M059J (cell line): ENCODE data around the gene MAGOHB. TPM values are rescaled to one million over a fixed set of nuclear protein-coding genes. Genes with fewer than 3 reads are reported as not detected.
A peak's percentile ranks its signal among the peaks of the same experiment; 100 is the strongest.
"Not testable (repeated sequence)": the region's sequence is repeated elsewhere in the genome, so short reads cannot be mapped to it uniquely, and the experiment has no call there.

Source experiments
- DNase-seq: peaks from one replicate; pipeline ENCODE4 v3.0.0-alpha.2; 2012; ENCODE audit warnings: low read depth
- total RNA-seq: library from RNA; depleted of rRNA; stranded (reverse); fragments of >200 nt; shearing (Covaris generic); gene quantifications from 2 replicates; pipeline ENCODE4 v1.2.3, GENCODE V29; 2014

MAGOHB gene
- total RNA-seq, 1 experiment from 2014 or later = 90.2 TPM

DNA sequence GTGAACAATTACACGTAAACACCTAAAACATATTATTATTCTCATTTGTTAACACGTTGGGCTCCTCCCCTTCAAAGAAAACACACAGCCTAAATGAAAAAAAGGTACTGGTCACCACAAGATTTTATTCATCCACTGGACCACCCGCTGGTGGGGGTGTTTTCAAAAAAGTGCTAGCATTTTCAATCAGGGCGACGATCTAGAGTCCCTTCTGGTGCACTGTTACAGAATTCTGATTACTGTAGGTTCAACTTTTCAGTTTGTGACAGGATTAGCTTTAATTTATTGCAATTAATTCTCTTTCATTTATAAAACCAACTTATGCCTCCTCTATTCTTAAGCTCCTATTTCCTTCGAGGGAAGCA lies 443 bp downstream of the MAGOHB start:
- peak; percentile 23 for DNase-seq

- no peak for DNase-seq
Observed at GRCh38 chr12:10612110-10612509, 1.3 kb downstream of the MAGOHB start.

DNA sequence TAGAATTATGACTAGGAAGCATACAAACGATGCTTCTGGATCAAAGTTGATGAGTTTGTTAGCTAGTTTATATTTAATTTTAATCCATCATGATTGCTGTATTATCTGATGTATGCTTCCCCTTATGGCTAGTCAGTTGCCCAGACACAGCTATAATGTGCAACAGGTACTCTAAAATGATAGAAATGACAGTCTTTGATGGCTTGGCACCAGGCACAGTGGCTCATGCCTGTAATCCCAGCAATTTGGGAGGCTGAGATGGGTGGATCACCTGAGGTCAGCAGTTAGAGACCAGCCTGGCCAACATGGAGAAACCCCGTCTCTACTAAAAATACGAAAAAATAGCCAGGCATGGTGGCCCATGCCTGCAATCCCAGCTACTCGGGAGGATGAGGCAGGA lies 2.2 kb downstream of the MAGOHB start:
- DNase-seq = not testable (repeated sequence)

- no peak for DNase-seq
Observed at GRCh38 chr12:10610188-10610587, 3.2 kb downstream of the MAGOHB start.

GRCh38 chr12:10607885-10608458 lies 5.4 kb downstream of the MAGOHB start:
- DNase-seq = peak; percentile 20

DNA sequence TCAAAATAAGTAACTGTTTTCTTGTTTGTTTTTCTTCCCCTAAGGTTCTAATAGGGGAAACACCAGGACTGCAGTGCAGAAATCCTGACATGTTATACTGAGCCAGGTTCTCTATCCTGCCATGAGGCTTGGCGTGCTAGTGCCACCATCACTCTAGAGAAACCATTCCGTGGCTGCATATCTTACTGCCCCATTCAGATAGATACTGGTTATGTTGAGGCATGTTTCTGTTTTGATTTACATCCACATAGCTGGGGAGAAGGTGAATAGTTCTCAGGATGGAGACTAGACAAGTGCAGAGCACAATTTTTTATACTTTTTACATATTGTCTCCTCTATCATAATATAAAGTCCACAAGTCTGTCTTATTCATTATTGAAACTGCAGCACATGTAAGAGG lies 11.5 kb downstream of the MAGOHB start:
- no peak for DNase-seq

DNA sequence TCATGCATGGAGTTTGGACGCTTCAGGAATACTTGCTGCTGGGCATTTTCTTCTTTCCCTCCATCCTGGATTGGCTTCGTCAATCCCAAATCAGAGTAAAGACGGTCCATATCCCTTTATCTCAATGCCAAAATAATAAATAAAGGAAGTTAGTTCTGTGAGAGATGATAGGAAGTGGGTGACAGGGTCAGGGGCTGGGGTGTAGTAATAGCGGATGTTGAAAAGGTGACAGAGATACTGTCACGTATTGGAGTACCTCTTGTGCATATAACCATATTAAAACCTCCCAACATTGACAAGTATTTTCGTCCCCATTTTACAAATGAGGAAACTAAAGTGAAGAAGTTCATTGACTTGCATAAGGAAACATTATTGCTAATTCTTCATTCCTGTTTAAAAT lies 12.4 kb downstream of the MAGOHB start:
- no peak for DNase-seq

- DNase-seq = no peak
Observed at GRCh38 chr12:10595881-10596280, 17.5 kb downstream of the MAGOHB start.

DNA sequence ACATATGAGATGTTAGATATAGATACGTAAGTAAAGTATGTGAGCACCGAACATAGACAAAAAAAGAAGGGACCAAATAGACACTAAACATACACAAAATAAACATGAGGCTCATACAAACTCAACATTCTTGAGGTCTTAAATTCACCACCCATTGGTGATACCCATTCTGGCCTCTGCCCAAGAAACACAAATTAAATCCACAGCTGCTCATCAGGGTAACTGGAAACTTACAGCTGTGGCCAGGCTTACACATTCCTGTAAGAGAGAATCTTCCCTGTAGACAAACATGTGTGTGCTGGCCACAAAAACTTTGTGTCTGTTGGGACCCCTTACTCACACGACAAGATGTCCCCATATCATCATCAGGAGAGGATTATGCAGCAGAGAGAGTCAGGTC lies 22.4 kb downstream of the MAGOHB start:
- no peak for DNase-seq

DNA sequence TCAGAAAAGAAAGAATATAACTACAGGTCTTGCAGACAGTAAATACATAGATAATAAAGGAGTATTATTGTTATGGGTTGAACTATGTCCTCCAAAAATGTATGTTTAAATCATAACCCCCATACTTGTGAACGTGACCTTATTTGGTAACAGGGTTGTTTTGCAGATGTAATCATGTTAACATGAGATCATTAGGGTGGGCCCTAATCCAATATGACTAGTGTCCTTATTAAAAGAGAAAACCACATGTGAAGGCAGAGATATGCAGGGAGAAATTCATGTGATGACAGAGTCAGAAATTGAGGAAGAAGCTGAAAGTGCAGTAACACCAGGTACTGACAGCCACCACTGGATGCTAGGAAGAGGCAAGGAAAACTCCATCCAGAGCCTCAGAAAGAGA lies 29.0 kb downstream of the MAGOHB start:
- DNase-seq = no peak

DNA sequence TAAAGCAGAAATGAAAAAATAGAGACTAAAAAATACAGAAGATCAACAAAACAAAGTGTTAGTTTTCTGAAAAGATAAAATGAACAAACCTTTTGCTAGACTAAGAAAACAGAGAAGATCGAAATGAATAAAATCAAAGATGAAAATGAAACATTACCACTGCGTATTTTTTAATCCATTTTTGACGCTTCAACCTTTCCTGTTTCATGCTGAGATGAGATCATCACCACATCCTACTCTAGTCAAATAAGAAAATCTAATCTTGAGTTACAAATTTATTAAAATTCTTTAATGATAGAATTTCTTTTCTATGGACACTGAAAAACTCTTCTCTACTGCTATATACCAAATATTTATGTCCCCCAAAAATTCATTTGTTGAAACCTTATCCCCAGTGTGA lies 30.7 kb downstream of the MAGOHB start:
- DNase-seq = no peak

DNA sequence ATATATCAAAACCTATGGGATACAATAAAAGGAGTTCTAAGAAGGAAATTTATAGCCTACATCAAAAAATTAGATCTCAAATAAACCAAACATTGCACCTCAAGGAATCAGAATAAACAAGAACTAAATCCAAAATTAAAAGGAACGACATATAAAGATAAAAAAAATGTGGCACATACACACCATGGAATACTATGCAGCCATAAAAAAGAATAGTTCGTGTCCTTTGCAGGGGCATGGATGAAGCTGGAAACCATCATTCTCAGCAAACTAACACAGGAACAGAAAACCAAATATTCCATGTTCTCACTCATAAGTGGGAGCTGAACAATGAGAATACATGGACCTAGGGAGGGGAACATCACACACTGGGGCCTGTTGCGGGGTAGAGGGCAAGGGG lies 31.3 kb downstream of the MAGOHB start:
- DNase-seq = not testable (repeated sequence)

DNA sequence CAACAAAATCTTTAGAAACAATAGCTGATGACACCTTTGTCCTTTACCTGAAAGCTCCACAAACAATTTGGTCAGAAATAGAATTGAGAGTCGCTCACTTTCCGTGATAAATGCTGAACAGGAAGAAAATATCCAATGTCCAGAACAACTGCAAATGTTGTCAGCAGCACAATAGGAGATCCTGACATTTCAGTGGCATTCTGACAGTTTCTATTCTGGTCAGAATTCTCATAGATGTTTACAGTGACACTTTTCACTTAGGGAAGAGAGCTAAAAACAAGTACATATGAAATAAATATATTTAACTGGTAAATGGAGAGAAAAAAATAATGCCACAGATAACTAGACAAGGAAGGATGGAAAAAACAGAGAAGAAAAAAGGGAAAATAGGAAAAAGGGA lies 39.1 kb downstream of the MAGOHB start:
- DNase-seq = no peak

DNA sequence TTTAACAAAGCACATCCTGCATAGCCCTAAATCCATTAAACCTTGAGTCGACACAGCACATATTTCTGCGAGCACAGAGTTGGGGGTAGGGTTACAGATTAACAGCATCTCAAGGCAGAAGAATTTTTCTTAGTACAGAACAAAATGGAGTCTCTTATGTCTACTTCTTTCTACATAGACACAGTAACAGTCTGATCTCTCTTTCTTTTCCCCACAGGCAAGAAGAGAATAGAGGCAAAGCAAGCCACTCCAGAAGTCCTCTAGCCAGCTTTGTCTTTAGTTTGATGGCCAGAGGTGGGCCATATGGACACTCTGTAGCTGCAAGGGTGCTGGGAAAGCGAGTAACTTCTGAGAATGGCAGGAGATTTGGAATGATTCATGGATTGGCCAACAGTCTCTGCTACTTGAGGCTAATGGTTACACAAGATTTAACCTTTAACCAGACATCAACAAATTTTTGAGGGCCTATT lies 41.4 kb downstream of the MAGOHB start:
- peak; percentile 35 for DNase-seq

DNA sequence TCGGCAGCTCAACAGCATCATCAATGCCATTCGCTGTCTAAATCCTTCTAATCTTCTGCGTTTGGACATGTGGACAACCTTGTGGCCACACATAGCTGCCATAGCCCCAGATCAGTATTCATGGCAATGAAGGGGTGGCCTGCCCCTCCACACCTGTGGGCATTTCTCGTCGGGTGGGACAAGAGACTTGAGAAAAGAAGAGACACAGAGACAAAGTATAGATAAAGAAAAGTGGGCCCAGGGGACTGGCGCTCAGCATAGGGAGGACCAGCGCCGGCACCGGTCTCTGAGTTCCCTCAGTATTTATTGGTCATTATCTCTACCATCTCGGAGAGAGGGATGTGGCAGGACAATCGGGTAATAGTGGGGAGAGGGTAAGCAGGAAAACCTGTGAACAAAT lies 42.3 kb downstream of the MAGOHB start:
- DNase-seq = no peak

DNA sequence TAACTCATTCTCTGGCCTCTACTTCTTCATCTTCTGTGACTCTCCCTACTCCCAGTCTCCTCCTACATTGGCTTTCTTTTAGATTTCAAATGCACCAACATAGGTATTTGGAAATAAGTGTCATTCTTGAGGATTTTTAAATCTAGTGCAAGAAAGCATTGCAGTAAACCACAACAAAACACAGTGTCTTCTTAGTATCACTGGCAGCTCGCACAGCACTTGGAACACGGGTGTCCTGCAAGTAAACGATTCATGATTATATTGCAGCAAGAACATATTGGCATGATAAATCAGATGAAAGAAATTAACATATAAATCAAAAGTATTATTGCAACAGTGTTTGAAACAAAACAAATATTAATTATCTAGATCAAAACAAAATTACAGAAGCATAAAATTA lies 45.6 kb downstream of the MAGOHB start:
- no peak for DNase-seq

DNA sequence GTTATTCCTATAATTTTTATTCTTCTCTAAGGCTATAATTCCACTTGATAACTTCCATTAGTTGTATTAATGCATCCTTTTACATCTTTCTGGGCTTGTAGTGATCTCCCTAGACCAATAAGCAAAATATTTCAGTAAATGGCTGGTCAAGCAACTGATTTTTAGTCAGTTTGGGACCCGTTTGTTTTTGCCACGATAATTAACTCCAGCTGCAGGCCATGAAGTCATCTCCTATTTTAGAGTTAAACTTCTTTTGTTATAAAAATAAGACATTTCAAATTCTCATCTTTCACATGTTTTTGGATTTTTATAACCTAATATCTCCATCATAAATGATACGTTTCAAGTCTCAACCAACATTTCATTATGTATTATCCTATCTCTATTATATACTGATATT lies 49.4 kb downstream of the MAGOHB start:
- DNase-seq = no peak

DNA sequence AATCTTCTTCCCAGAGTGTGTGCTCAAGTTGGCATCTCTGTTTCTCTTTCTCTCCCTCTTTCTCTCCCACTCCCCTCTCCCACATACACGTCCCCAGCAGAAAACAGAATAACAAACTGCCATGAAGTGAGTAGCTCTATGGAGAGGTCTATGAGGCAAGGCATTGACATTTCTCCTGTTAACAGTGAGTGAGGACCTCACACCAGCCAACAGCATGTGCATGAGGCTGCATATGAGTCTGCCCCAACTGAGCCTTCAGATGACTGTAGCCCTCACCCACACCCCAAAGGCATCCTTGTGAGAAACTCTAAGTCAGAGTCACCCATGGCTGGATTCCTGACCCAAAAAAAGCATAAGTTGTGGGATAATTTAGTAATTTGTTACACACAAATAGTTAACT lies 50.4 kb downstream of the MAGOHB start:
- no peak for DNase-seq

GRCh38 chr12:10562306-10562933 lies 51.0 kb downstream of the MAGOHB start:
- peak; percentile 33 for DNase-seq

GRCh38 chr12:10559244-10559643 lies 54.2 kb downstream of the MAGOHB start:
- DNase-seq = no peak

DNA sequence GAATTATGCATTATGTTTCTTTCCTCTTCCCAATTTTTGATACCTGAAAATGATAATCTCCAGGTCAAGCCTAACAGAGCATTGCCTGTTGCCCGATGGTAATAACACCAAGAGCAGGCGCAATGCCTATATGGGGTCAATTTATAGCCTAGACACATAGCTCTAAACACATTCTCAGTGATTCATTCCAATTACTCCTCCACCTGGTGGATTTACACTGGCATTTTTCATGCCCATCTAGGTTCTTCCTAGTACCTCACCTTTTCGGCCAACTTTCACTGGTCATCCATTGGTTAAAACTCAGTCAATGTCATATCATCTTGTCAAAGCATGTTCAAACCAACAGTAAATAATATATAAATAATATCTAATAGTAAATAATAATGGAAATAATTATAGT lies 54.6 kb downstream of the MAGOHB start:
- no peak for DNase-seq

DNA sequence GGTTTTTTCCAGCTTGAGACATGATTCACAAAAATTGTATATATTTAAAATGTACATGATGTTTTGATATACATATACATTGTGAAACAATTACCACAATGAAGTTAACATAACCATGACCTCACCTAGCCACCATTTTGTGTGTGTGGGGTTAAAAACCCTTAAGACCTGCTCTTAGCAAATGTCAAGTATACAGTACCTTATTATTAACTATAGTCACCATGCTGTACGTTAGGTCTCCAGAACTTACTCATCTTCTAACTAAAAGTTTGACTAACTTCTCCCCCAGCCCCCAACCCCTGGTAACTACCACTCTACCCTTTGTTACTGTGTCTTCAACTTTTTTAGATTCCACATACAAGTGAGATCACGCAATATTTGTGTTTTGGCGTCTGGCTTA lies 55.1 kb downstream of the MAGOHB start:
- no peak for DNase-seq

GRCh38 chr12:10557766-10558165 lies 55.6 kb downstream of the MAGOHB start:
- no peak for DNase-seq

DNA sequence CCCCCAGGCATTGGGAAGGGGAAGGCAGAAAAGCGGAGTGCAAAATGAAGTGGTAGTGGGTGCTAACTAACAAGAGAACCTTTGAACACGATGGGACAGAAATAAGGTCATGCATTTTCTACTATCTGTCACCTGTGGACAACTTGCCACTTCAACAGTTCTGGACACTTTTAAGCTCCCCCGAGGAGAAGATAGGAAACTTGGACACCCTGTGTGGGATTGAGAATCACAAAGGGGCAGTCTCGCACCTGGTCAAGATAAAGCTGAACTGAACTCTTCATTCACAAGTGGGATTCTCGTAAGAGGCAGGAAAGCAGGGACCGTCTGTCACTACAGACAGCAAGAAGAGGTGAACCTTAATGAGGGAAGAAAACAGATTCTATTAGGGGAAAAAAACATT lies 56.1 kb downstream of the MAGOHB start:
- no peak for DNase-seq
